HPDE6-E6E7 (cell line): ENCODE measurements around the gene PEPD.

Experiments used
- DNase-seq: peaks from one replicate; pipeline ENCODE4 v3.0.0; 2011; ENCODE audit warnings: missing footprints; ENCODE audit errors: extremely low spot score

The PEPD gene

GRCh38 chr19:33511346-33511745, 10.2 kb downstream of the PEPD start:
- no peak for DNase-seq

GRCh38 chr19:33510462-33511194, 11.0 kb downstream of the PEPD start:
- no peak for DNase-seq

- no peak for DNase-seq
Observed at GRCh38 chr19:33509774-33510173, 11.8 kb downstream of the PEPD start.

- peak; percentile 54 for DNase-seq
Observed at GRCh38 chr19:33508941-33509614, 12.5 kb downstream of the PEPD start.

GRCh38 chr19:33508431-33508830, 13.2 kb downstream of the PEPD start:
- DNase-seq, result no peak

- no peak for DNase-seq
Observed at GRCh38 chr19:33508009-33508408, 13.6 kb downstream of the PEPD start.

- peak; percentile 26 for DNase-seq
Observed at GRCh38 chr19:33507021-33507956, 14.3 kb downstream of the PEPD start.

- DNase-seq, result no peak
Observed at GRCh38 chr19:33506498-33506897, 15.1 kb downstream of the PEPD start.

- no peak for DNase-seq
Observed at GRCh38 chr19:33505823-33506222, 15.8 kb downstream of the PEPD start.

GRCh38 chr19:33505148-33505547, 16.4 kb downstream of the PEPD start:
- DNase-seq, result no peak

GRCh38 chr19:33504058-33504444, 17.5 kb downstream of the PEPD start:
- no peak for DNase-seq

- DNase-seq, result no peak
Observed at GRCh38 chr19:33503433-33504057, 18.0 kb downstream of the PEPD start.

- no peak for DNase-seq
Observed at GRCh38 chr19:33503030-33503429, 18.6 kb downstream of the PEPD start.

GRCh38 chr19:33502521-33502920, 19.1 kb downstream of the PEPD start:
- no peak for DNase-seq

GRCh38 chr19:33501693-33502356, 19.8 kb downstream of the PEPD start:
- DNase-seq, result no peak

GRCh38 chr19:33500991-33501390, 20.6 kb downstream of the PEPD start:
- no peak for DNase-seq

GRCh38 chr19:33500586-33500985, 21.0 kb downstream of the PEPD start:
- DNase-seq, result no peak

- no peak for DNase-seq
Observed at GRCh38 chr19:33499671-33500506, 21.7 kb downstream of the PEPD start.

- DNase-seq, result no peak
Observed at GRCh38 chr19:33499248-33499647, 22.3 kb downstream of the PEPD start.

GRCh38 chr19:33498391-33499000, 23.1 kb downstream of the PEPD start:
- no peak for DNase-seq
